HG02884 (cell line): Measurements from ENCODE around the gene MED17.
"Not testable (repeated sequence)": the region's sequence is repeated elsewhere in the genome, so short reads cannot be mapped to it uniquely, and the experiment has no call there.

Source experiments
- ATAC-seq: cut with Tn5 transposase; IDR thresholded peaks from one replicate; pipeline ENCODE4 v1.9.1; 2021; ENCODE audit warnings: mild to moderate bottlenecking, moderate library complexity; ENCODE audit not compliant: unreplicated experiment

The MED17 gene, protein sequence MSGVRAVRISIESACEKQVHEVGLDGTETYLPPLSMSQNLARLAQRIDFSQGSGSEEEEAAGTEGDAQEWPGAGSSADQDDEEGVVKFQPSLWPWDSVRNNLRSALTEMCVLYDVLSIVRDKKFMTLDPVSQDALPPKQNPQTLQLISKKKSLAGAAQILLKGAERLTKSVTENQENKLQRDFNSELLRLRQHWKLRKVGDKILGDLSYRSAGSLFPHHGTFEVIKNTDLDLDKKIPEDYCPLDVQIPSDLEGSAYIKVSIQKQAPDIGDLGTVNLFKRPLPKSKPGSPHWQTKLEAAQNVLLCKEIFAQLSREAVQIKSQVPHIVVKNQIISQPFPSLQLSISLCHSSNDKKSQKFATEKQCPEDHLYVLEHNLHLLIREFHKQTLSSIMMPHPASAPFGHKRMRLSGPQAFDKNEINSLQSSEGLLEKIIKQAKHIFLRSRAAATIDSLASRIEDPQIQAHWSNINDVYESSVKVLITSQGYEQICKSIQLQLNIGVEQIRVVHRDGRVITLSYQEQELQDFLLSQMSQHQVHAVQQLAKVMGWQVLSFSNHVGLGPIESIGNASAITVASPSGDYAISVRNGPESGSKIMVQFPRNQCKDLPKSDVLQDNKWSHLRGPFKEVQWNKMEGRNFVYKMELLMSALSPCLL

DNA sequence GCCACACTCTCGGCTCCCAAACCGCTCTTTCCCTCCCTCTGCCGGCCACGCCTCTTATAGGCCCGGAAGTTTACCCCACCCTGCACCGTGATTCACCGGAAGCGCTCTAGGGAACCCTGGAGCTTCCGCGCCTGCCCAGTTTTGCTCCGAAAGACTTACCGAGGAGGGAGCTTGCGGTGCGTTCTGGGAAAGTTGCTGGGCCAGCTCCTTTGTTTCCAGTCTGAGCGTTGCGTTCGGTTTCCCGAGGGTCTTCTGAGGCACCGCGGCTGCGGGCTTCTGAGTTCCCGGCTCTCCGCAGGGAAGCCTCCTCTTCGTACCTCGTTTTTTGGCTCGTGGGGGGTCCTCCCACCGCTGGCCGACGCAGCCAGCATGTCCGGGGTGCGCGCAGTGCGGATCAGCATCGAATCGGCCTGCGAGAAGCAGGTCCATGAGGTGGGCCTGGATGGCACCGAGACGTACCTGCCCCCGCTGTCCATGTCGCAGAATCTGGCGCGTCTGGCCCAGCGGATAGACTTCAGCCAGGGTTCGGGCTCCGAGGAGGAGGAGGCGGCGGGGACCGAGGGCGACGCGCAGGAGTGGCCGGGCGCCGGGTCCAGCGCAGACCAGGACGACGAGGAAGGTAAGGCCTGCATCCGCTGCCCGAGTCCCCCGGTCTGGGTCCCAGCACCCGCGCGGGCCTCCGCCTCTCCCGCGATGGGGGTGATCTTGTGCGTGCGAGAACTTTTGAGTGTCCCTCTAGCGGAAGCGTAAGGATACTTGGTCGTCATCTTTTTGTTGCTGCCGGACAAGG, at the start of gene MED17:
Gene MED17 (plus strand): TSS at position 138 of the 790 bp plus-strand sequence. CDS start 232 bp downstream, at position 370.
- ATAC-seq = peak; percentile 97

DNA sequence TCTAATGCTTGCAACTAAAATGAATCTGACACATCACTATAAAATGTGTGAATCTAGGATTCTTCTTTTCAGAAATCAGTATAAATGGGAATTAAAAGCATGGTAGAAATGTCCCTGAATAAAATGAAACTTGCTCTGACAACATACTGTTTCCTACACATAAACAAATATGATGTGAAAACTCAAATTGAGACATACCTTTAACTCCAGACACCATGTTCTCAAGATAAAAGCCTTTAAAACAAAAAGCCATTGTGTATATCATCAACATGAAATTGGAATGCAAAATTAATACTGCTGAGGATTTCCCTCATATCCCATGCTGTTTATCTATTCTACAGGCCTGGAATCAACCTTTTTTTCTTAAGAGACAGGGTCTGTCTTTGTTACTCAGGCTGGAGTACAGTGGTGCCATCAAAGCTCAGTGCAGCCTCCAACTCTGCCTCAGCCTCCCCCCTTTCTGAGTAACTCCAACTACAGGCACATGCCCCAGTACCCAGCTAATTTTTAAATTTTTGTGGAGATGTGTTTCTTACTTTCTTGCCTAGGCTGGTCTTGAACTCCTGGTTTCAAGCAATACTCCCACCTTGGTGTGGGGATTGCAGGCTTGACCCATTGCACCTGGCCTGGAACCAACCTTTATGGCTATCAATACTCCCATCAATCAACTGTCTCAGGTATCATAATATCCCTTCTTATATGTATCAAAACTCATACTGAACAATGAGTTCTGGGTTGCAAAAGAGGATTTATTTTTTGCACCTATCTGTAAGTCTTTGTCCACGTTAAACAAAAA, 49.5 kb upstream of the MED17 start:
- no peak for ATAC-seq

DNA sequence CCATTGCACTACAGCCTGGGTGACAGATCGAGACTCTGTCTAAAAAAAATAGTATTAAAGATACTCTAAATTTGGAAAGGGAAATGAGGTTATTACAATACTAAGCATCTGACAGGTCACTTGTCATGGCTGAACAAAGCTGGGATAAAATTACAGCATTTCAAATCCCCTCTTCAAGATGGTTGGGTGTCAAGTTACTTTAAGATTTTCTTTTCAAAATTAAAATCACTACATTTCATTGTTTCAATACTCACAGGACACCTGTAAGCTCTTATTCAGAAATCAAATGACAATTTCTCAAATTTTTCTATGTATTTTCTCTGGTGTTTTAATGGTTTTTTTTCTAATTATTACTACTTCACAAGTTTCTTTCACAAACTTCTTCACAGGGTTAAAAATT, 48.5 kb upstream of the MED17 start:
- ATAC-seq = no peak

DNA sequence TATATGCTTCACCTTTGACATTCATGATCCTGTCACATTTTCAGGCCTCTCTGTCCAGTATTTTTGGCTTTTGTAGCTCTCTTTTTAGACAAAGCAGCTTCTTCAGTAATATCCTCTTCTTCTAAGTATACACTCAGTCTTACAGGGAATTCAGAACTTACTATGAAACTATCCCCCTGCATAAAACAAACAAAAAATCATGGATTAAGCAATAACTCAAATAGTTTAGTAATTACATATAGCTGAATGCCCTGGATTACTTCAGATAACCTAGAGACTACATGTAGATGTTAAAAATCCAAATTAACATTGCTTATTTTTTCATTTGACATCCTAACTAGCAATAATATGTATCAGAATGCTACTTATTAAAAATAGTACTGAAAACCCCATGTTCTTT, 48.0 kb upstream of the MED17 start:
- ATAC-seq = no peak

DNA sequence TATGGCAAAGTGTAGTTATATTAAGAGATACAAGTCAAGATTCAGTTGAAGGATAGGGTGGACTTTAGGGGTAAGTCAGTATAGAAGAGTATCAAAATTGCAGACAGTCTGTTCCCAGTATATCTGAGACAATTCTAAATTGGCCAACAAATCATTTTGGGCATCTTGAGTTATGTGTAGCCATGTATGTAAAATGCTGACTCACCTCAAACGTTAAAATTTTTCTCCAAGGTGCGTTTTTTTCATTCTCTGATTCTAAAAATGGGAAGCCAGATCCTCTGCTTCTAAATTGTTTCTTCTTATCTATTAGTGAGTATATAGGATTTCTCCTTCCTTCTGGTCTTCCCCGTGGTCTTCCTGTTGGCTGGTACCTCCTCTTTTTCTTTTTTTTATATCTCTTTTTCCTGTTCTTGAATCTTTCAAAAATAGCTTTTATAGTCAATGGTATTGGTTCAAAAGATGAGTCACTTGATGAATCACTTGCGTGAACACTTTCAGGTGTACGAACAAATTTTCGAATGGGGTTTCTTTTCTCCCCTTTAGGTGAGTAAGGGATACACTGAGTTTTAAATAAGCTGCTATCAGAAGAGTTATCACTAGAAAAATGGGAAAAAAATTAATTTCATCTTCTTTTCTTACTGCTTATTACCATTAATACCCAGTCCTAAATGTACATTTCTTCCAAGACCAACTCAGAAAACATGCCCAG, 46.0 kb upstream of the MED17 start:
- no peak for ATAC-seq

DNA sequence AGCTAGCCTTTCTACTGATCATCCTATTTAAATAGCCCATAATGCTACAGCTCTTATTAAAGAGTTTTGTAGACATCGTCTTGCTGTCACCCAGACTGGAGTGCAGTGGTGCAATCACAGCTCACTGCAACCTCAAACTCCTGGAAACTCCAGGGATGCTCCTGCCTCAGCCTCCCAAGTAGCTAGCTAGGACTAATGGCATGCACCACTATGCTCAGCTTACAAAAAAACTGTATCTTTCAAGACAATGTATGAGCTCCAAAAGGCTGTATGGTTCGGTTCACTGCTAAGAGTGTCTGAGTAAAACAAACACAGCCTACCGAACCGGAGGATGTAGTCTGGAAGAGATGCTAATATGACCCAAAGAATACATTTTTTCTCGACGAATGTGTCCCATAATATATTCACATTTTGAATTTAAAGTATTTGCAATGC, 45.4 kb upstream of the MED17 start:
- ATAC-seq = no peak

DNA sequence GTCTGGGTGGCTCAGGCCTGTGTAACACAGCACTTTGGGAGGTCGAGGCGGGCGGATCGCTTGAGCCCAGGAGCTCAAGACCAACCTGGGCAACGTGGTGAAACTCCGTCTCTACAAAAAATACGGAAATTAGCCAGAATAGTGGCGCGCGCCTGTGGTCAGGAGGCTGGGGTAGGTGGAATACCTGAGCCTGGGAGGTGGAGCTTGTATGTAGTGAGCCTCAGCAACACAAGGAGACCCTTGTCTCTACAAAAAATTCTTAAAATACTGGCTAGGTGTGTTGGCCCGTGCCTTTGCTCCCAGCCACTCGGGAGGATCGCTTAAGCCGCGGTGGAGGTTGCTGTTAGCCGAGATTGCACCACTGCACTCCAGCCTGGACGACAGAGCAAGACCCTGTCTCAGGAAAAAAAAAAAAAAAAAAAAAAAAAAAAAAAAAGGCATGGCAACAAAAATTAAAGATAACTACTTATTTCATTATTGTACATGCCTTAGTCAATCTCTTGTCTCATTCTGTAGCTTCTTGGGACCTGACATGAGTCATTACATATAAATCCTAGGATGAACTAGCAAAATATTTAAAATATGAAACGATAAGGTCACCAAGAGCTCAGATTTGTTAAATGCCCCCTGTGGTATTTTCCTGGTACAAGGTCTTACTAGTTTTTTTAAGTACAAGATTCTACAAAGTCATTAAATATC, 43.9 kb upstream of the MED17 start:
- ATAC-seq = peak; percentile 18

DNA sequence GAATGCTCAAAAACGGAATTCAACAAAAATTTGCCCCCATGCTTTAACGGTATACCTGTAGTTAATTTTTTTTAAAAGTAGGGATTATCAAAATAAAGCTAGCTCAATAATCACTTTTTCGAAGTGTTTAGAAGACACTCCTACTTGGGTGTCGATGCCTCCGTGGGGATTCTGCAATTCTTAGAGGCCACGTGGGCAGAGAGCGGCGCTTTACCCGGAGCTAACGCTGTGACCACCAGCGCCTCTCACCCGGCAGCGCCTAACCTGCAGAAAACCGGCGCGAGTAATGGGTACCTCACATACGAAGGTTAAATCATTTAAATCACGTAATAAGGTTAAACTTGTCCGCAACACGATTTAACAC, 43.4 kb upstream of the MED17 start:
- peak; percentile 27 for ATAC-seq

DNA sequence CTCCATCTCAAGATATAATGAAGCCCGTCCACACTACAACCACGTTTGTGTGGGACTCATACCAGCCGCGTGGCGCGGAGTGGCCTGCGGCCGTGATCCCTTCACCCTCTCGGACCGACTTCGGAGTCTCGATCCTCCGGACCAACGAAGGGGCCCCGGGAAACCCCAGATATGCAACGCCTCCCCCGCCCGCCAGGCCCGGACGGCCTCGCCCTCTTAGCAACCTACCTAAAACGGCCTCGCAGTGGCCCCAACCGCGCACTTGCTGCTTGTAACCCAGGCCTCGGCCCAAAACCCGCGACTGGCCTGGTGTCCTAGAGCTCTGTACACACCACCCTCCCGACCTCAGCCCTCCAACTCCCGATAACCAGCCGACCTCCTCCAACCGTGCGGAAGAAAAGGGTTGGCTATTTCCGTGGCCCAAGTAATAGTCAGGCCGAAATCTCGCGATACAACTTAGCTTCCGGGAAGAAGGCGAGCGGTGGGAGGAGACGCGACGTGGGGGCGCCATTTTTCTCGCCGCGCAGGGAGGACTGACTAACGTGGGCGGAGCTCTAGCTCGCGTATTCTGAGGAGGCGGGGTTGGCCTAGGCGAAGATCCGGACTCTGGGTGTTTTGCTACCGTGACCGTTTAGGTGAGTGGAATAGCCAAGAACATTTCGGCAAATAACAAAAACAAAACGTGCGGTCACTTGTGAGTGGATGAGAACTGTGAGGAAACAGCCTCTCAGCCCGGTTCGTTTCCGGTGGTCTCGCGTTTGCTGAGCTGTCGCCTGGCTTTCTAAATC, 42.8 kb upstream of the MED17 start, which contains the start of the genes C11orf54 and TAF1D:
Gene C11orf54 (plus strand): TSS at position 579 of the 788 bp plus-strand sequence. CDS start 5,722 bp downstream, outside the sequence.
Gene TAF1D (minus strand): TSS at position 402 of the 788 bp plus-strand sequence. CDS start 2,191 bp downstream, outside the sequence.
- ATAC-seq = peak; percentile 73

DNA sequence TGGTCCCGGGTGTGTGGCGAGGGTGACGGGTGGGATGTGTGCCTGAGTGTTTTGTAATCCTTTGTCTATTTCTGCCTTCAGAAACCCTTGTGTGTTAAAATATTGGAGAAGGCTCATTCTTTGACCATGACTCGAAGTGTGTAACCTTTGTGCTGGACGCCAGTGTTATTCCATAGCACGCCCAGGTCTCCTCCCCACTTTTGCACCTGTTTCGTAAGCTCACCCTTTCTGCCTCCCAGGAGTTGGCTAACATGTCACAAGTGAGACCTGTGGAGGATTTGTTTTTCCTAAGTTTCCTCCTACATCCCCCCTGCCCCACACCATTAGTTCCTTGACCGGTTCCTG, 42.2 kb upstream of the MED17 start:
- peak; percentile 17 for ATAC-seq

DNA sequence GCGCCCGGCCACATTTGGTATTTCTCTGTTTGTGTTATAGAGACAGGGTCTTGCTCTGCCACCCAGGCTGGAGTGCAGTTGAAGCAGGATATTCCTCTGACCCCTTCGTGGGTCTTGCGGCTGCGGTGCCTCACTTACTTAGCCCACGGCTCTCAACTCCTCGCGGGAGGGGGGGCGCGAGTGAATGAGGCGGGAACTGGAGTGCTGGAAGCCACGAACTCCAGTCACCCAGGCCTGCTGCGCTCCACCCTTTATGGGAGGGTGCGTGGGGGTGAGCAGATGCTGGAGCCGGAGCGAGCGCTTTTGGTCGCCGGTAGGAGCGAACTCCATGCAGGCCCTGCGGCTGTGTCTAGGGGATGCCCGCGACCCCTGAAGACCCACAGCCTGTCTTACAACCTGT, 40.8 kb upstream of the MED17 start:
- no peak for ATAC-seq

DNA sequence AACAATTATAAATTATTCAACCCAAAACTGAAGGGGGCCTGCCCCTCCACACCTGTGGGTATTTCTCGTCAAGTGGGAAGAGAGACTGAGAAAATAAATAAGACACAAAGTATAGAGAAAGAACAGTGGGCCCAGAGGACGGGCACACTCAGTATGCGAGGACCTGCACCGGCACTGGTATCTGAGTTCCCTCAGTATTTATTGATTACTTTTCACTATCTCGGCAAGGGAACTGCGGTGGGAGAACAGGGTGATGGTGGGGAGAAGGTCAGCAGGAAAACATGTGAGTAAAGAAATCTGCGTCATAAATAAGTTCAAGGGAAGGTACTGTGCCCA, 39.4 kb upstream of the MED17 start:
- ATAC-seq = no peak

DNA sequence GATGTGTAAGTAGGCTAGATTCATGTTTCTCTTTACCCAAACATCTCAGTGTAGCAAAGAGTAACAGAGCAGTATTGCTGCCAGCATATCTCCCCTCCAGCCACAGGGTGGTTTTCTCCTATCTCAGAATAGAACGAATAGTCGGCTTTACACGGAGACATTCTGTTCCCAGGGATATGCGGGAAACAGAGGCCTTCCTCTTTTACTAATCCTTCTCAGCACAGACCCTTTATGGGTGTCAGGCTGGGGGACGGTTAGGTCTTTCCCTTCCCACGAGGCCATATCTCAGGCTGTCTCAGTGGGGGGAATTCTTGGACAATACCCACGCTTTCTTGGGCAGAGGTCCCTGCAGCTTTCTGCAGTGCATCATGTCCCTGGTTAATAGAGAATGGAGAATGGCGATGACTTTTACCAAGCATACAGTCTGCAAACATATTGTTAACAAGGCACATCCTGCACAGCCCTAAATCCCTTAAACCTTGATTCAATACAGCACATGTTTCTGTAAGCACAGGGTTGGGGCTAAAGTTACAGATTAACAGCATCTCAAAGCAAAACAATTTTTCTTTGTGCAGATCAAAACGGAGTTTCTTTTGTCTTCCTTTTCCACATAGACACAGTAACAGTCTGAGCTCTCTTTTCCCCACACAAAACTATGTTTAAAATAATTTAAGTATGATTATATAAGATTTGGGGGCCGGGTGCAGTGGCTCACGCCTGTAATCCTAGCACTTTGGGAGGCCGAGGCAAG, 38.9 kb upstream of the MED17 start:
- not testable (repeated sequence) for ATAC-seq

DNA sequence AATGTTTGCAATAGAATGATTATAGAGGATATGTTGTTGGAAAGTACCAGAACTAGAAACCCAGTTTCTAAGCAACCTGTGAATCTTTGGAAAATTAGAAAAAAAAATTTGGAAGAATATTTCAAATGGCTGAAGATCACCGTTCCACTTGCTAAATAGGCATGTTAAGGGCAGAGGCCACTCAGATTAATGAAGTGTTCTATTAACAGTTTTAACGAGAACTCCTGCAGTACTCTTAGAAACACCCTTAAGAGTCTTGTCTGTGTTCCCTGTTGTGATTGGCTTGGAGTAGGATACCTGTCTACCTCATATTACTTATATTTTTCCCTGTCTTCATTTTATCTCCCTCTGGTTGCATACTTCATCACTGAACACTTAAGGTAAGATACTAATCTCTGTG, 38.0 kb upstream of the MED17 start:
- ATAC-seq = no peak

DNA sequence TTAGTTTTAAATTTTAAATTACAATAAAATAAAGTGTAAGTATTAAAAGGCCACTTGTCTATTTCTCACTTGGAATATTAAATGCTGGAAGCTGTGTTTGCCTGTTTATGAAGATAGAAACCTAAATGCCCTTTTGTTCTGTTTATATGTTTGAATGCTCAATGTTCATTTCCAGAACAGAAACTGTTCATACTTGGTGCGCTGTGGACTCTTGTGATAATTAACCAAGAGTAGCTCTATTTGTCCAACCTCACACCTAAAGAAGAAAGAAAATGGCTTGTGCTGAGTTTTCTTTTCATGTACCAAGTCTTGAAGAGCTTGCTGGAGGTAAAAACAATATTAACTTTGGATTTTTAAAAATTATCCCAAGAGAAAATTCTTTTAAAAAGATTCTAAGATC, 37.0 kb upstream of the MED17 start:
- peak; percentile 69 for ATAC-seq

DNA sequence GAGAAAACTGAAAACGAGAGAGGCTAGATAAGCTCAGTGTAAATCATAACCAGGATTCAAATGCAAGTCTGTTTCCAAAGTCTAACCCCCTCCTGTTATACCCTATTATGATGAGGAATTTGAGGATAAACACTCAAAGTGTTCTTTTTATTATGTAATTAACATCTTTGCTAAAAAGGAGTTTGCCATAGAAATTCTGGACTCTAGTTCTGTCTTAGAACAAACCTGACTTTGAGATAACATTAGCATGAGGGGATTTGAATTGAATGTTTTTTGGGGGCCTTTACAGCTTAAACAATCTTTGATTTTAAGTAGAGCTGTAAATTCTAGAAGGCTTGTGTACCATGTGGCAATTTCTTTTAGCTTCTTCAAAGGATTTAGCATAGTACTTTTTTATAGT, 33.1 kb upstream of the MED17 start:
- no peak for ATAC-seq

DNA sequence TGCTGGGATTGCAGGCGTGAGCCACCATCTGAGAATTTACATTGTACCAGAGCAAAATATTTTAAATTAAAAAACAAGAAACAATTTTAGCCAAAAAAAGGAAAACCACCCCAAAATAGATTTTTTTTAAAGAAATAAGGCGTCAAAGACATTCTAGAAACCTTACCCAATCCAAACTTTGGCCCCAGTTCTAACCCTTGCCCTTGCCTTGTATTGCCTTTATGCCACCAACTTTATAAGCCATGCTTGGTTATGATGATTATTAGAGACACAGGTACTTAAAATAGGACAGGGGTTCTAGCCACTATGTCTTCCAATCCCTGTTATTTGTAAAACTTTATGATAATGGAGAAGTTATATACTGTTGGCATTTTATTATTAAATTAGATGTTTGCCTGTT, 30.8 kb upstream of the MED17 start:
- no peak for ATAC-seq

DNA sequence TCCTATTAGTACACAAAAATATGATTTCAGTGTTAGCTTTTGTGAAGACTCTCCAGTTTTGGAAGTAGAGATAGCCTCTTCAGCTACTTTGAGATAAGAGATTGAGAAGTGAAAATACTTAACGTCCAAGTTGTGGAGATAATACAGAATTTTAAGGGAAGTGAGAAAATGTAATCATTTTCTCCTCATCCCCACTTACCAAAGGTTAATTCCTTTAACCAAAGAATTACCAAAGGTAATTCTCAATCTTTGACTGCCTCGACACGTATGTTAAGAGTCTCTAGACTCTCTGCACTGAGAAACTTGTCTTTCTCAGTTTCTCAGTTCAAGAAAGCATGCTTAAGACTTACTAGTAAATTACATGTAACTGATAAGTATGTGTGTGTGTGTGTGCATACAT, 27.3 kb upstream of the MED17 start:
- no peak for ATAC-seq
